GM12878 (cell line): ENCODE measurements around the gene IFNLR1. TPM values are rescaled to one million over a fixed set of nuclear protein-coding genes. Genes with fewer than 3 reads are reported as not detected.
A peak's percentile ranks its signal among the peaks of the same experiment; 100 is the strongest.

Experiments
- BHLHE40 ChIP-seq, 2 experiments: fragments of 450-650 bp in 1 of 2; IDR thresholded peaks; 2 replicates each; pipeline ENCODE4 v1.6.1; 2011 to 2017; ENCODE audit warnings: low read depth in 2 of 2, borderline replicate concordance in 1 of 2, improper control_type of control experiment in 1 of 2, low read length in 1 of 2, mild to moderate bottlenecking in 1 of 2
- FOXK2 ChIP-seq: fragments of 450-650 bp; IDR thresholded peaks from 2 replicates; pipeline ENCODE4 v1.6.1; 2017; ENCODE audit warnings: mild to moderate bottlenecking, moderate library complexity
- HCFC1 ChIP-seq: fragments of 150-350 bp; IDR thresholded peaks from 2 replicates; pipeline ENCODE4 v1.6.1; 2014; ENCODE audit warnings: low read length
- KAT2A ChIP-seq: conservative IDR thresholded peaks from 2 replicates; pipeline ENCODE4 v1.6.1; 2011; ENCODE audit warnings: low read depth, low read length; ENCODE audit not compliant: control insufficient read depth
- MTA3 ChIP-seq: IDR thresholded peaks from 2 replicates; pipeline ENCODE4 v1.6.1; 2012; ENCODE audit warnings: low read length, inconsistent platforms, borderline replicate concordance
- NFYB ChIP-seq: IDR thresholded peaks from 2 replicates; pipeline ENCODE4 v1.6.1; 2011; ENCODE audit warnings: low read depth, mild to moderate bottlenecking, low read length, improper control_type of control experiment, moderate library complexity; ENCODE audit not compliant: insufficient read depth
- POLR2AphosphoS5 ChIP-seq: IDR thresholded peaks from 2 replicates; pipeline ENCODE4 v1.6.1; 2011; ENCODE audit warnings: mild to moderate bottlenecking, low read length, inconsistent platforms
- SIX5 ChIP-seq: IDR thresholded peaks from 2 replicates; pipeline ENCODE4 v1.6.1; 2011; ENCODE audit warnings: mild to moderate bottlenecking, low read depth, low read length, moderate library complexity; ENCODE audit not compliant: severe bottlenecking
- SMAD5 ChIP-seq: IDR thresholded peaks from 2 replicates; pipeline ENCODE4 v1.6.1; 2016; ENCODE audit warnings: antibody characterized with exemption, low read depth
- TARDBP ChIP-seq: IDR thresholded peaks from 2 replicates; pipeline ENCODE4 v1.6.1; 2016; ENCODE audit warnings: borderline replicate concordance
- WRNIP1 ChIP-seq: IDR thresholded peaks from 2 replicates; pipeline ENCODE4 v1.6.1; 2011; ENCODE audit warnings: low read depth, low read length, improper control_type of control experiment, borderline replicate concordance
- polyA plus RNA-seq, 11 experiments: library from polyadenylated mRNA; depleted of rRNA in 4 of 11; unstranded in 6 of 11; stranded (reverse) in 5 of 11; fragments of >200 nt; fragmentation: Nextera tagmentation in 4 of 11; fragmentation: Illumina TruSeq in 1 of 11; extraction: Ambion mirVana in 4 of 11; extraction: Trizol in 1 of 11; gene quantifications; 1 replicate in 1 of 11; 2 replicates in 10 of 11; pipeline versions ENCODE4 v1.2.1 to v1.2.3, GENCODE V29; 2011 to 2016; ENCODE audit warnings: inconsistent platforms in 2 of 11, missing spikeins in 2 of 11, low read depth in 1 of 11
- total RNA-seq, 4 experiments: library from RNA; depleted of rRNA in 3 of 4; stranded (reverse); fragments of >200 nt in 3 of 4; fragmentation: Illumina TruSeq in 1 of 4; extraction: Trizol in 1 of 4; gene quantifications; 2 replicates each; pipeline versions ENCODE4 v1.2.1 to v1.2.3, GENCODE V29; 2013 to 2021
- TF ChIP-seq, protein P1 (sequence below): IDR thresholded peaks from 2 replicates; pipeline ENCODE4 v1.6.1; 2012; ENCODE audit warnings: low read length, inconsistent platforms
- TF ChIP-seq, protein P2 (sequence below): fragments of 450-650 bp; IDR thresholded peaks from 2 replicates; pipeline ENCODE4 v1.6.1; 2018; ENCODE audit warnings: mild to moderate bottlenecking, low read depth, moderate library complexity; ENCODE audit not compliant: partially characterized antibody
- TF ChIP-seq, protein P3 (sequence below): fragments of 450-650 bp; IDR thresholded peaks from 2 replicates; pipeline ENCODE4 v1.6.1; 2017; ENCODE audit warnings: mild to moderate bottlenecking, moderate library complexity
- TF ChIP-seq, protein P4 (sequence below): fragments of 450-650 bp; IDR thresholded peaks from 2 replicates; pipeline ENCODE4 v1.6.1; 2017; ENCODE audit warnings: mild to moderate bottlenecking, moderate library complexity
- TF ChIP-seq, protein P5 (sequence below): fragments of 450-650 bp; IDR thresholded peaks from 2 replicates; pipeline ENCODE4 v1.6.1; 2017; ENCODE audit warnings: low read depth, mild to moderate bottlenecking, moderate library complexity

Gene IFNLR1
- total and polyA plus RNA-seq, 10 of the 15 experiments (the other 5 are each of a cell fraction or from before 2014, with no cell fraction given) = 0.31 to 5.6 (median 3.9) TPM

DNA sequence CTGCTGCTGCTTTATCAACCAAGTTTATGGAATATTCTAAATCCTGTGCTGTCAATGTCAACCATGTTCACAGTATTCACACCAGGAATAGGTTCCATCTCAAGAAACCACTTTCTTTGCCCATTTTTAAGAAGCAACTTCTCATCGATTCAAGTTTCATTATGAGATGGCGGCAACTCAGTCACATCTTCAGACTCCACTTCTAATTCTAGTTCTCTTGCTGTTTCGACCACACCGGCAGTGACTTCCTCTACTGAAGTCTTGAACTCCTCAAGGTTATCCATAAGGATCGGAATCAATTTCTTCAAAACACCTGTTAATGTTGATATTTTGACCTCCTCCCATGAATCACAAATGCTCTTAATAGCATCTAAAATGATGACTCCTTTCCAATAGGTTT, 39.7 kb upstream of the IFNLR1 start (continued):
- TF ChIP-seq, protein P1, sequence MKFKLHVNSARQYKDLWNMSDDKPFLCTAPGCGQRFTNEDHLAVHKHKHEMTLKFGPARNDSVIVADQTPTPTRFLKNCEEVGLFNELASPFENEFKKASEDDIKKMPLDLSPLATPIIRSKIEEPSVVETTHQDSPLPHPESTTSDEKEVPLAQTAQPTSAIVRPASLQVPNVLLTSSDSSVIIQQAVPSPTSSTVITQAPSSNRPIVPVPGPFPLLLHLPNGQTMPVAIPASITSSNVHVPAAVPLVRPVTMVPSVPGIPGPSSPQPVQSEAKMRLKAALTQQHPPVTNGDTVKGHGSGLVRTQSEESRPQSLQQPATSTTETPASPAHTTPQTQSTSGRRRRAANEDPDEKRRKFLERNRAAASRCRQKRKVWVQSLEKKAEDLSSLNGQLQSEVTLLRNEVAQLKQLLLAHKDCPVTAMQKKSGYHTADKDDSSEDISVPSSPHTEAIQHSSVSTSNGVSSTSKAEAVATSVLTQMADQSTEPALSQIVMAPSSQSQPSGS = peak; percentile 54; the same call in 1 of the 2 replicates
- TF ChIP-seq TARDBP = no peak
- no peak for TF ChIP-seq KAT2A
- no peak for TF ChIP-seq SIX5
- TF ChIP-seq, protein P2, sequence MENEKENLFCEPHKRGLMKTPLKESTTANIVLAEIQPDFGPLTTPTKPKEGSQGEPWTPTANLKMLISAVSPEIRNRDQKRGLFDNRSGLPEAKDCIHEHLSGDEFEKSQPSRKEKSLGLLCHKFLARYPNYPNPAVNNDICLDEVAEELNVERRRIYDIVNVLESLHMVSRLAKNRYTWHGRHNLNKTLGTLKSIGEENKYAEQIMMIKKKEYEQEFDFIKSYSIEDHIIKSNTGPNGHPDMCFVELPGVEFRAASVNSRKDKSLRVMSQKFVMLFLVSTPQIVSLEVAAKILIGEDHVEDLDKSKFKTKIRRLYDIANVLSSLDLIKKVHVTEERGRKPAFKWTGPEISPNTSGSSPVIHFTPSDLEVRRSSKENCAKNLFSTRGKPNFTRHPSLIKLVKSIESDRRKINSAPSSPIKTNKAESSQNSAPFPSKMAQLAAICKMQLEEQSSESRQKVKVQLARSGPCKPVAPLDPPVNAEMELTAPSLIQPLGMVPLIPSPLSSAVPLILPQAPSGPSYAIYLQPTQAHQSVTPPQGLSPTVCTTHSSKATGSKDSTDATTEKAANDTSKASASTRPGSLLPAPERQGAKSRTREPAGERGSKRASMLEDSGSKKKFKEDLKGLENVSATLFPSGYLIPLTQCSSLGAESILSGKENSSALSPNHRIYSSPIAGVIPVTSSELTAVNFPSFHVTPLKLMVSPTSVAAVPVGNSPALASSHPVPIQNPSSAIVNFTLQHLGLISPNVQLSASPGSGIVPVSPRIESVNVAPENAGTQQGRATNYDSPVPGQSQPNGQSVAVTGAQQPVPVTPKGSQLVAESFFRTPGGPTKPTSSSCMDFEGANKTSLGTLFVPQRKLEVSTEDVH = no peak
- TF ChIP-seq, protein P3, sequence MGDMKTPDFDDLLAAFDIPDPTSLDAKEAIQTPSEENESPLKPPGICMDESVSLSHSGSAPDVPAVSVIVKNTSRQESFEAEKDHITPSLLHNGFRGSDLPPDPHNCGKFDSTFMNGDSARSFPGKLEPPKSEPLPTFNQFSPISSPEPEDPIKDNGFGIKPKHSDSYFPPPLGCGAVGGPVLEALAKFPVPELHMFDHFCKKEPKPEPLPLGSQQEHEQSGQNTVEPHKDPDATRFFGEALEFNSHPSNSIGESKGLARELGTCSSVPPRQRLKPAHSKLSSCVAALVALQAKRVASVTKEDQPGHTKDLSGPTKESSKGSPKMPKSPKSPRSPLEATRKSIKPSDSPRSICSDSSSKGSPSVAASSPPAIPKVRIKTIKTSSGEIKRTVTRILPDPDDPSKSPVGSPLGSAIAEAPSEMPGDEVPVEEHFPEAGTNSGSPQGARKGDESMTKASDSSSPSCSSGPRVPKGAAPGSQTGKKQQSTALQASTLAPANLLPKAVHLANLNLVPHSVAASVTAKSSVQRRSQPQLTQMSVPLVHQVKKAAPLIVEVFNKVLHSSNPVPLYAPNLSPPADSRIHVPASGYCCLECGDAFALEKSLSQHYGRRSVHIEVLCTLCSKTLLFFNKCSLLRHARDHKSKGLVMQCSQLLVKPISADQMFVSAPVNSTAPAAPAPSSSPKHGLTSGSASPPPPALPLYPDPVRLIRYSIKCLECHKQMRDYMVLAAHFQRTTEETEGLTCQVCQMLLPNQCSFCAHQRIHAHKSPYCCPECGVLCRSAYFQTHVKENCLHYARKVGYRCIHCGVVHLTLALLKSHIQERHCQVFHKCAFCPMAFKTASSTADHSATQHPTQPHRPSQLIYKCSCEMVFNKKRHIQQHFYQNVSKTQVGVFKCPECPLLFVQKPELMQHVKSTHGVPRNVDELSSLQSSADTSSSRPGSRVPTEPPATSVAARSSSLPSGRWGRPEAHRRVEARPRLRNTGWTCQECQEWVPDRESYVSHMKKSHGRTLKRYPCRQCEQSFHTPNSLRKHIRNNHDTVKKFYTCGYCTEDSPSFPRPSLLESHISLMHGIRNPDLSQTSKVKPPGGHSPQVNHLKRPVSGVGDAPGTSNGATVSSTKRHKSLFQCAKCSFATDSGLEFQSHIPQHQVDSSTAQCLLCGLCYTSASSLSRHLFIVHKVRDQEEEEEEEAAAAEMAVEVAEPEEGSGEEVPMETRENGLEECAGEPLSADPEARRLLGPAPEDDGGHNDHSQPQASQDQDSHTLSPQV = no peak
- TF ChIP-seq FOXK2 = no peak
- no peak for TF ChIP-seq POLR2AphosphoS5
- TF ChIP-seq WRNIP1 = no peak
- no peak for TF ChIP-seq NFYB
- TF ChIP-seq, protein P4, sequence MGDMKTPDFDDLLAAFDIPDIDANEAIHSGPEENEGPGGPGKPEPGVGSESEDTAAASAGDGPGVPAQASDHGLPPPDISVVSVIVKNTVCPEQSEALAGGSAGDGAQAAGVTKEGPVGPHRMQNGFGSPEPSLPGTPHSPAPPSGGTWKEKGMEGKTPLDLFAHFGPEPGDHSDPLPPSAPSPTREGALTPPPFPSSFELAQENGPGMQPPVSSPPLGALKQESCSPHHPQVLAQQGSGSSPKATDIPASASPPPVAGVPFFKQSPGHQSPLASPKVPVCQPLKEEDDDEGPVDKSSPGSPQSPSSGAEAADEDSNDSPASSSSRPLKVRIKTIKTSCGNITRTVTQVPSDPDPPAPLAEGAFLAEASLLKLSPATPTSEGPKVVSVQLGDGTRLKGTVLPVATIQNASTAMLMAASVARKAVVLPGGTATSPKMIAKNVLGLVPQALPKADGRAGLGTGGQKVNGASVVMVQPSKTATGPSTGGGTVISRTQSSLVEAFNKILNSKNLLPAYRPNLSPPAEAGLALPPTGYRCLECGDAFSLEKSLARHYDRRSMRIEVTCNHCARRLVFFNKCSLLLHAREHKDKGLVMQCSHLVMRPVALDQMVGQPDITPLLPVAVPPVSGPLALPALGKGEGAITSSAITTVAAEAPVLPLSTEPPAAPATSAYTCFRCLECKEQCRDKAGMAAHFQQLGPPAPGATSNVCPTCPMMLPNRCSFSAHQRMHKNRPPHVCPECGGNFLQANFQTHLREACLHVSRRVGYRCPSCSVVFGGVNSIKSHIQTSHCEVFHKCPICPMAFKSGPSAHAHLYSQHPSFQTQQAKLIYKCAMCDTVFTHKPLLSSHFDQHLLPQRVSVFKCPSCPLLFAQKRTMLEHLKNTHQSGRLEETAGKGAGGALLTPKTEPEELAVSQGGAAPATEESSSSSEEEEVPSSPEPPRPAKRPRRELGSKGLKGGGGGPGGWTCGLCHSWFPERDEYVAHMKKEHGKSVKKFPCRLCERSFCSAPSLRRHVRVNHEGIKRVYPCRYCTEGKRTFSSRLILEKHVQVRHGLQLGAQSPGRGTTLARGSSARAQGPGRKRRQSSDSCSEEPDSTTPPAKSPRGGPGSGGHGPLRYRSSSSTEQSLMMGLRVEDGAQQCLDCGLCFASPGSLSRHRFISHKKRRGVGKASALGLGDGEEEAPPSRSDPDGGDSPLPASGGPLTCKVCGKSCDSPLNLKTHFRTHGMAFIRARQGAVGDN = no peak
- TF ChIP-seq HCFC1 = no peak
- TF ChIP-seq MTA3 = peak; percentile 67; the same call in 1 of the 2 replicates
- no peak for TF ChIP-seq BHLHE40 (IDR thresholded peaks at IDR 0.05; ENCODE audit: borderline replicate concordance in 1 of 2, low read depth in 2 of 2, low read length in 1 of 2)
- TF ChIP-seq, protein P5, sequence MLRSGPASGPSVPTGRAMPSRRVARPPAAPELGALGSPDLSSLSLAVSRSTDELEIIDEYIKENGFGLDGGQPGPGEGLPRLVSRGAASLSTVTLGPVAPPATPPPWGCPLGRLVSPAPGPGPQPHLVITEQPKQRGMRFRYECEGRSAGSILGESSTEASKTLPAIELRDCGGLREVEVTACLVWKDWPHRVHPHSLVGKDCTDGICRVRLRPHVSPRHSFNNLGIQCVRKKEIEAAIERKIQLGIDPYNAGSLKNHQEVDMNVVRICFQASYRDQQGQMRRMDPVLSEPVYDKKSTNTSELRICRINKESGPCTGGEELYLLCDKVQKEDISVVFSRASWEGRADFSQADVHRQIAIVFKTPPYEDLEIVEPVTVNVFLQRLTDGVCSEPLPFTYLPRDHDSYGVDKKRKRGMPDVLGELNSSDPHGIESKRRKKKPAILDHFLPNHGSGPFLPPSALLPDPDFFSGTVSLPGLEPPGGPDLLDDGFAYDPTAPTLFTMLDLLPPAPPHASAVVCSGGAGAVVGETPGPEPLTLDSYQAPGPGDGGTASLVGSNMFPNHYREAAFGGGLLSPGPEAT = no peak
- no peak for TF ChIP-seq SMAD5
